GM12878 (cell line): ENCODE measurements around the gene RABEP1. TPM values are rescaled to one million over a fixed set of nuclear protein-coding genes. Genes with fewer than 3 reads are reported as not detected.

Source experiments
- ATAC-seq: fragments of 200-7000 bp; cut with Tn5 transposase; 3 replicates; pipeline ENCODE4 v1.9.1; 2020; ENCODE audit warnings: mild to moderate bottlenecking, moderate library complexity
- BruUV-seq: library from RNA; stranded (reverse); fragments of 400-500 nt; replicated peaks from 2 replicates; lab custom pipeline; 2021; lab: Mats Ljungman, UMichigan
- CTCF ChIA-PET: fragments of 300-600 bp; sonication (Branson Sonifier 250); formaldehyde crosslinking; extraction: SDS; loops from one replicate; lab custom pipeline; 2021; ENCODE audit warnings: inconsistent platforms; lab: Yijun Ruan, JAX
- POLR2A ChIA-PET: fragments of 350-600 bp; formaldehyde crosslinking; extraction: SDS; loops from one replicate; lab custom pipeline; 2021; ENCODE audit warnings: inconsistent platforms; lab: Charles Lee
- RAD21 ChIA-PET: fragments of 300-600 bp; sonication (Branson Sonifier 250); formaldehyde crosslinking; loops from one replicate; lab custom pipeline; 2023; ENCODE audit warnings: antibody characterized with exemption; ENCODE audit not compliant: unreplicated experiment; lab: Charles Lee
- SMC1A ChIA-PET: fragments of 300-600 bp; sonication (Branson Sonifier 250); formaldehyde crosslinking; loops from one replicate; lab custom pipeline; 2023; ENCODE audit not compliant: unreplicated experiment, uncharacterized antibody; lab: Charles Lee
- DNase-seq: peaks from one replicate; pipeline ENCODE4 v3.0.0-alpha.2; 2011; ENCODE audit warnings: low read depth, low spot score
- FAIRE-seq: peaks from 3 replicates; lab custom pipeline; 2011; peaks lifted over from hg19 to GRCh38; lab: Jason Lieb, UNC
- H2AFZ ChIP-seq: 2 replicates; pipeline ENCODE4 v1.6.0; 2011; ENCODE audit warnings: low read depth, low read length, control low read depth; ENCODE audit not compliant: control insufficient read depth
- H3K27ac ChIP-seq: 2 replicates; pipeline ENCODE4 v1.5.1; 2011; ENCODE audit warnings: control low read depth; ENCODE audit not compliant: control insufficient read depth, insufficient read depth
- H3K27me3 ChIP-seq, 2 experiments: replicated peaks in 1 of 2; 2 replicates each; pipeline versions ENCODE4 v1.6.0 to v1.6.1; 2011; ENCODE audit warnings: low read length in 1 of 2; ENCODE audit not compliant: control insufficient read depth in 2 of 2, insufficient read depth in 2 of 2
- H3K36me3 ChIP-seq, 2 experiments: 2 replicates each; pipeline ENCODE4 v1.5.1; 2011; ENCODE audit warnings: low read length in 1 of 2; ENCODE audit not compliant: control insufficient read depth in 2 of 2, insufficient read depth in 2 of 2
- H3K4me1 ChIP-seq: 2 replicates; pipeline ENCODE4 v1.6.1; 2011; ENCODE audit warnings: mild to moderate bottlenecking, low read length, moderate library complexity, mixed read lengths; ENCODE audit not compliant: control insufficient read depth, insufficient read depth
- H3K4me2 ChIP-seq: 2 replicates; pipeline ENCODE4 v1.6.0; 2011; ENCODE audit warnings: control low read depth; ENCODE audit not compliant: control insufficient read depth, insufficient read depth
- H3K4me3 ChIP-seq: fragments of 200-600 bp; sonication (generic); 2 replicates; pipeline ENCODE4 v1.5.1; 2016
- H3K79me2 ChIP-seq: 2 replicates; pipeline ENCODE4 v1.6.0; 2011; ENCODE audit warnings: low read length; ENCODE audit not compliant: control insufficient read depth, insufficient read depth
- H3K9ac ChIP-seq: 2 replicates; pipeline ENCODE4 v1.8.0; 2011; ENCODE audit warnings: low read length, control low read depth, mixed read lengths; ENCODE audit not compliant: control insufficient read depth, insufficient read depth
- H3K9me3 ChIP-seq: replicated peaks from 3 replicates; pipeline ENCODE4 v1.5.1; 2011; ENCODE audit warnings: mild to moderate bottlenecking, low read length; ENCODE audit not compliant: control insufficient read depth, insufficient read depth
- H4K20me1 ChIP-seq: 2 replicates; pipeline ENCODE4 v1.6.0; 2011; ENCODE audit not compliant: control insufficient read depth, insufficient read depth
- ELK1 ChIP-seq: IDR thresholded peaks from 2 replicates; pipeline ENCODE4 v1.6.1; 2012; ENCODE audit warnings: low read depth, low read length, improper control_type of control experiment
- EZH2 ChIP-seq: IDR thresholded peaks from 2 replicates; pipeline ENCODE4 v1.6.1; 2012; ENCODE audit warnings: low read depth, mild to moderate bottlenecking, control low read depth, inconsistent platforms, low read length, borderline replicate concordance; ENCODE audit not compliant: control insufficient read depth
- KLF5 ChIP-seq: fragments of 450-650 bp; IDR thresholded peaks from 2 replicates; pipeline ENCODE4 v1.6.1; 2014; ENCODE audit warnings: mild to moderate bottlenecking; ENCODE audit not compliant: partially characterized antibody
- MAX ChIP-seq: IDR thresholded peaks from 2 replicates; pipeline ENCODE4 v1.6.1; 2012; ENCODE audit warnings: low read depth, low read length, improper control_type of control experiment
- POLR2A ChIP-seq: IDR thresholded peaks from 2 replicates; pipeline ENCODE4 v1.6.1; 2011; ENCODE audit warnings: low read depth, mild to moderate bottlenecking, low read length
- SREBF1 ChIP-seq: IDR thresholded peaks from 2 replicates; pipeline ENCODE4 v1.6.1; 2012; ENCODE audit warnings: mild to moderate bottlenecking, low read length
- YY1 ChIP-seq: IDR thresholded peaks from 2 replicates; pipeline ENCODE4 v1.6.1; 2011; ENCODE audit warnings: low read depth, mild to moderate bottlenecking, low read length
- WGBS: methylation state at CpG from one replicate; pipeline ENCODE4 v1.1.6; 2016; ENCODE audit warnings: low lambda C conversion rate; ENCODE audit not compliant: insufficient replicate concordance, insufficient coverage; ENCODE audit errors: missing lambda C conversion rate; 5-methylcytosine and 5-hydroxymethylcytosine counted together
- in situ Hi-C: fragments of 300-500 bp; cut with MboI; formaldehyde crosslinking; loops from 9 replicates; pipeline ENCODE4 v1.14.3; 2018; ENCODE audit warnings: mixed read lengths
- intact Hi-C: fragments of 100-400 bp; cut with micrococcal nuclease; formaldehyde crosslinking; loops from one replicate; pipeline ENCODE4 v1.14.2; 2022; ENCODE audit not compliant: unreplicated experiment
- polyA plus RNA-seq, 11 experiments: library from polyadenylated mRNA; depleted of rRNA in 4 of 11; unstranded in 6 of 11; stranded (reverse) in 5 of 11; fragments of >200 nt; fragmentation: Nextera tagmentation in 4 of 11; fragmentation: Illumina TruSeq in 1 of 11; extraction: Ambion mirVana in 4 of 11; extraction: Trizol in 1 of 11; gene quantifications; 1 replicate in 1 of 11; 2 replicates in 10 of 11; pipeline versions ENCODE4 v1.2.1 to v1.2.3, GENCODE V29; 2011 to 2016; ENCODE audit warnings: inconsistent platforms in 2 of 11, missing spikeins in 2 of 11, low read depth in 1 of 11
- total RNA-seq, 4 experiments: library from RNA; depleted of rRNA in 3 of 4; stranded (reverse); fragments of >200 nt in 3 of 4; fragmentation: Illumina TruSeq in 1 of 4; extraction: Trizol in 1 of 4; gene quantifications; 2 replicates each; pipeline versions ENCODE4 v1.2.1 to v1.2.3, GENCODE V29; 2013 to 2021

The RABEP1 gene
- total and polyA plus RNA-seq, 10 of the 15 experiments (the other 5 are each of a cell fraction or from before 2014, with no cell fraction given) = 13.4 to 71.4 (median 59.8) TPM

GRCh38 chr17:5430413-5430999, 148.4 kb downstream of the RABEP1 start:
- POLR2A ChIA-PET = no interaction called here
- Histone ChIP-seq H3K79me2 (peaks cover 6% of the 10 kb centered on the region), H3K9ac (no peak overlapping the region), H3K27ac (no peak overlapping the region), H2AFZ (no peak overlapping the region), H4K20me1 (no peaks in the 10 kb centered on the region; the same call in 1 of the 2 replicates), H3K36me3 (peaks cover 33 to 42% of the 10 kb centered on the region in 2 experiments), H3K4me1 (0 out of 2 replicates have a peak, but pooled peaks cover 4% of the 10 kb centered on the region), H3K4me2 (no peak overlapping the region), H3K4me3 (no peak overlapping the region)
- BruUV-seq = no TSS peak
- WGBS = 89% methylated on average over 3 of the region's 3 CpGs
- SMC1A ChIA-PET = no interaction called here
- intact Hi-C loops = no loop called here
- RAD21 ChIA-PET = interaction anchor here (0.7 to 1.6 kb wide), 2 partner anchors 11 to 1115 kb away, joined by 3 to 6 read pairs; partner anchors contain the start of gene NUP88
- CTCF ChIA-PET = interaction anchor here (0.6 to 2.5 kb wide), 2 partner anchors 9 to 698 kb away, joined by 3 to 14 read pairs; partner anchors contain the start of gene C1QBP
- no peak for FAIRE-seq
- no peak for TF ChIP-seq POLR2A
- TF ChIP-seq MAX = no peak
- TF ChIP-seq YY1 = no peak
- TF ChIP-seq ELK1 = no peak
- TF ChIP-seq EZH2 = no peak
- TF ChIP-seq KLF5 = no peak
- TF ChIP-seq SREBF1 = no peak
- TF ChIP-seq, all 136 proteins: peak for 0
- ATAC-seq (no peak), DNase-seq (no peak)
- Histone ChIP-seq H3K9me3 (no peaks in the 10 kb centered on the region), H3K27me3 (no peaks in the 10 kb centered on the region)
- in situ Hi-C loops = no loop called here
